Mesendoderm (in vitro differentiated cells): Measurements from ENCODE around the gene IPPK.

Experiments
- DNase-seq: peaks from one replicate; pipeline ENCODE4 v3.0.0; 2013
- H2AK5ac ChIP-seq: 2 replicates; pipeline ENCODE4 v1.6.1; 2013; ENCODE audit warnings: low read length, inconsistent platforms
- H2BK120ac ChIP-seq: 2 replicates; pipeline ENCODE4 v1.6.1; 2013; ENCODE audit warnings: low read depth, mild to moderate bottlenecking, low read length, moderate library complexity, mixed read lengths
- H2BK15ac ChIP-seq: replicated peaks from 2 replicates; pipeline ENCODE4 v1.6.1; 2013; ENCODE audit warnings: low read depth, mild to moderate bottlenecking, moderate library complexity
- H2BK5ac ChIP-seq: 2 replicates; pipeline ENCODE4 v1.6.1; 2013; ENCODE audit warnings: low read length, inconsistent platforms
- H3K18ac ChIP-seq: 2 replicates; pipeline ENCODE4 v1.6.1; 2013; ENCODE audit warnings: mild to moderate bottlenecking, low read length, mixed read lengths
- H3K23ac ChIP-seq: one replicate; pipeline ENCODE4 v1.6.1; 2013; ENCODE audit warnings: low read length
- H3K27ac ChIP-seq: 2 replicates; pipeline ENCODE4 v1.5.1; 2013; ENCODE audit warnings: low read depth, mild to moderate bottlenecking, inconsistent platforms, low read length, moderate library complexity
- H3K27me3 ChIP-seq: 2 replicates; pipeline ENCODE4 v1.6.1; 2013; ENCODE audit warnings: low read length, control low read depth, mild to moderate bottlenecking, inconsistent platforms; ENCODE audit not compliant: insufficient read depth, poor library complexity
- H3K36me3 ChIP-seq: 2 replicates; pipeline ENCODE4 v1.6.1; 2013; ENCODE audit warnings: low read length, inconsistent platforms; ENCODE audit not compliant: control insufficient read depth, insufficient read depth
- H3K4ac ChIP-seq: one replicate; pipeline ENCODE4 v1.6.1; 2013; ENCODE audit warnings: low read depth, mild to moderate bottlenecking, low read length, moderate library complexity
- H3K4me1 ChIP-seq: 2 replicates; pipeline ENCODE4 v1.6.1; 2013; ENCODE audit warnings: low read depth, low read length, inconsistent platforms; ENCODE audit not compliant: control insufficient read depth
- H3K4me2 ChIP-seq: 2 replicates; pipeline ENCODE4 v1.6.1; 2013; ENCODE audit warnings: low read length
- H3K4me3 ChIP-seq: 2 replicates; pipeline ENCODE4 v1.5.1; 2013; ENCODE audit warnings: mild to moderate bottlenecking, low read length
- H3K56ac ChIP-seq: one replicate; pipeline ENCODE4 v1.6.1; 2013; ENCODE audit warnings: low read length
- H3K79me1 ChIP-seq: 2 replicates; pipeline ENCODE4 v1.6.1; 2013; ENCODE audit warnings: low read length, inconsistent platforms
- H3K79me2 ChIP-seq: 2 replicates; pipeline ENCODE4 v1.6.1; 2013; ENCODE audit warnings: mild to moderate bottlenecking, low read length; ENCODE audit not compliant: control insufficient read depth, insufficient read depth
- H3K9ac ChIP-seq: 2 replicates; pipeline ENCODE4 v1.6.1; 2013; ENCODE audit warnings: low read length, inconsistent platforms
- H4K5ac ChIP-seq: one replicate; pipeline ENCODE4 v1.6.1; 2013; ENCODE audit warnings: low read length
- H4K8ac ChIP-seq: one replicate; pipeline ENCODE4 v1.6.1; 2013; ENCODE audit warnings: low read depth, mild to moderate bottlenecking, control low read depth, low read length, moderate library complexity
- WGBS: extraction: QIAGEN DNeasy Blood & Tissue Kit; methylation state at CpG from one replicate; pipeline ENCODE4 v1.1.7; 2013; ENCODE audit warnings: low lambda C conversion rate, missing lambda C conversion rate; ENCODE audit not compliant: insufficient coverage; ENCODE audit errors: extremely low coverage; 5-methylcytosine and 5-hydroxymethylcytosine counted together

Gene IPPK

DNA sequence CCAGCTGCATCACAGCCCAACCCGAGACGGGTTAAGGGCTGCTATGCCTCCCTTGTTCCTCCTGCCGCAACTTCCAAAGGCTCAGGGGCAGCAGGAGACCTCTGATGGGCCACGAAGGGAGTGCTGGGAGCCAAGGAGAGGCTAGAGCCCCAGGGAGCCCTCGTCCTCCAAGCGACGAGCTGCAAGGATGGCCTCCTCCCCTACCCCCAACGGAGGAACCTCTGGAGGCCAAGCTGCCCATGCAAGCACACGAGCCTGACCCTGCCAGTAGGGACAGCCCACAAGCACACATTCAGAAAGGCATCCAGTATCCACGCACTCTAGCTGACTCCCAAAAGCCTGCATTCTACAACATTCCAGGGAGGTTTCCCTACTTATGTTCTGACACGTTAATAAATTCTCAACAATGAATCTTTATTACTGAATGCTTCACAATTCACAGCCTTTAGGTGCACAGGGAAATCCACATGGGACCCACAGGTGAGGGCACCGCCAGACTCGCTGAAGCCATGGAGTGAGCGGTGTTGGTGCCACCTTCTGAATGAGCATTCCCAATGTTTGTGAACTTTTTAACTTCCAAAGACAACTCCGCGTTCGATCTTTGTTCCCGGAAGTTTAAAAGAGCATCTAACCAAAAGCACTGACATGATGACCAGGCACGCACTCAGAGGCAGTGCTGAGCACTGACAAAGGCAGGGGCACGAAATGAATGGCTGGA, 28.7 kb downstream of the IPPK start:
- no peak overlapping the region for H3K4me3 ChIP-seq
- H2BK15ac ChIP-seq: no peak overlapping the region
- no CpG with 5 or more reads among the region's 20 CpGs for WGBS
- no peak overlapping the region for H2AK5ac ChIP-seq
- H3K27me3 ChIP-seq: no peaks in the 10 kb centered on the region
- H3K9ac ChIP-seq: no peak overlapping the region
- no peak overlapping the region for H2BK120ac ChIP-seq
- no peak for DNase-seq
- no peak overlapping the region for H4K5ac ChIP-seq
- H3K4ac ChIP-seq: no peak overlapping the region
- no peaks in the 10 kb centered on the region for H3K79me1 ChIP-seq
- no peak overlapping the region for H3K56ac ChIP-seq
- no peak overlapping the region for H3K27ac ChIP-seq
- no peaks in the 10 kb centered on the region for H3K4me1 ChIP-seq
- peaks cover 2% of the 10 kb centered on the region for H3K36me3 ChIP-seq
- no peak overlapping the region for H3K18ac ChIP-seq
- no peak overlapping the region for H3K4me2 ChIP-seq
- no peaks in the 10 kb centered on the region for H3K79me2 ChIP-seq
- no peak overlapping the region for H2BK5ac ChIP-seq
- no peak overlapping the region for H4K8ac ChIP-seq
- H3K23ac ChIP-seq: no peak overlapping the region

DNA sequence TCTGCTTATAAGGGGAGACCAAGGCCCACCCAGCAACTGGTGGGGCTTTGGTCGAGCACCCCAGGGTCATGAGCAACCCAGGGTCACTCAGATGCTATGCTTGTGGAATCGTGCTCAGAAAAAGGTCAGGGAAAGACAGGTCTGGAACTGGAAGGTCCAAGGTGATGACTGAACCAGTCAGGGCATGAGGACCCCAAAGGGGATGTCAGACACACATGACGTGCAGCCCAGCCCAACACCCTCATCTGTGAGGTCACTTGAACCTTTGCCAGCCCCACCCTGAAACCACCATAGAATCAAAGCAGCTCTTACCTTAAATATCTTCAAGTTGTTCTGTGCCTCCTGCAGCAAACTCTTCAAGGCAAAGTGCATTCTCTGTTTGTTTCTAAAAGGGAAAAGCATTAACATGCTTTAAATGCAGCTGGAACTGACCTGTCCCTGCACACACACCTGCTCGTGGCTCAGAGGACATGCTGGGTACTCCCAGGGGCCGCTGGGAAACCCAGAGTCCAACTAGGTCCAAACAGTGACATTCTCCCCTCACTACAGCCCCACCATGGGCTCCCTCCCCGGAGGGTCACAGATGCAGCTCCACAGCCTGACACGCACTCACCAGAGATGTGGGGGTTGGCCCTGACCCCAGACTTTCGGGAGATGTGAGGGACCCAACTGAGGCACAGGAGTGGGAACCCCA, 29.4 kb downstream of the IPPK start:
- H3K4me3 ChIP-seq: no peak overlapping the region
- no CpG with 5 or more reads among the region's 8 CpGs for WGBS
- no peak for DNase-seq
- H3K18ac ChIP-seq: no peak overlapping the region
- no peak overlapping the region for H2AK5ac ChIP-seq
- H3K4ac ChIP-seq: no peak overlapping the region
- H3K36me3 ChIP-seq: peaks cover 2% of the 10 kb centered on the region
- H3K4me2 ChIP-seq: no peak overlapping the region
- H2BK120ac ChIP-seq: no peak overlapping the region
- no peaks in the 10 kb centered on the region for H3K79me2 ChIP-seq
- H4K5ac ChIP-seq: no peak overlapping the region
- no peaks in the 10 kb centered on the region for H3K4me1 ChIP-seq
- H3K9ac ChIP-seq: no peak overlapping the region
- H3K23ac ChIP-seq: no peak overlapping the region
- H3K27me3 ChIP-seq: no peaks in the 10 kb centered on the region
- H4K8ac ChIP-seq: no peak overlapping the region
- no peak overlapping the region for H2BK15ac ChIP-seq
- H3K79me1 ChIP-seq: no peaks in the 10 kb centered on the region
- no peak overlapping the region for H3K56ac ChIP-seq
- no peak overlapping the region for H2BK5ac ChIP-seq
- H3K27ac ChIP-seq: no peak overlapping the region

DNA sequence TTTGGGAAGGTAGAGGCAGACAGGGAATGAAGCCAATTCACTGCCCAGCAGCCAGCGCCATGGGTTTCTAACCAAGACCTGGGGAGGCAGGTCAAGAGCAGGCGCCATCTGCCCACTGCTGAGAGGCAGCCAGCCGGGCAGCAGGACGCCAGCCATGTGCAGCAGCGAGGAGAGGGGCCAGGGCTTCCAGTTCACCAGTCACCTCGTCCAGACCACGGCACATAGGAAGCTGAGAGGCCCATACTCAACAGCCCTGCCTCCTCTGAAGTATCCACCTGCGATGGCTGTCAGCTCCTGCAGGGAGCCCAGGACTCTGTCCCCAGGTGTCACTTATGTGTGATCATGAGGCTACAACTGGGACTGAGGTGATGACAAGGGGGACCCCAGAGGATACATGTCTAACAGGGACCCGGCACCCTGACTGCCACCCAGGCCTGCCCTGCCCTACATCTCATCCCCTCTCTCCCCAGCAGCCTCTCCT, 30.1 kb downstream of the IPPK start:
- no peaks in the 10 kb centered on the region for H3K4me1 ChIP-seq
- no CpG with 5 or more reads among the region's 9 CpGs for WGBS

DNA sequence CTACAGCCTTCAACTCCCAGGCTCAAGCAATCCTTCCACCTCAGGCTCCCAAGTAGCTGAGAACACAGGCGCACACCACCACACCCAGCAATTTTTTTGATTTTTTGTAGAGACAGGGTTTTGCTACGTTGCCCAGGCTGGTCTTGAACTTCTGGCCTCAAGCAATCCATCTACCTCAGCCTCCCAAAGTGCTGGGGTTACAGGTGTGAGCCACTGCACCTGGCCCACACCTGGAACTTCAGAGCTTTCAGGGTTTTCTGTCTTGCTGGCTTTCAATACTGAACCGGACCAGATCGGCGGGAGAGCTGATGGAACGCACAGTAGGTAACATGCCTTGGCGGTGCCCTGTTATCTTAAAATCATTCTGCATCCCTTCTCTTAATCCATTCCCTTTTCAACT, 30.8 kb downstream of the IPPK start:
- H3K18ac ChIP-seq: no peak overlapping the region
- no peak overlapping the region for H4K8ac ChIP-seq
- H3K23ac ChIP-seq: no peak overlapping the region
- H3K27ac ChIP-seq: no peak overlapping the region
- WGBS: no CpG with 5 or more reads among the region's 7 CpGs
- H2AK5ac ChIP-seq: no peak overlapping the region
- no peak overlapping the region for H2BK120ac ChIP-seq
- no peak overlapping the region for H2BK5ac ChIP-seq
- no peak overlapping the region for H3K4me2 ChIP-seq
- DNase-seq: no peak
- H2BK15ac ChIP-seq: no peak overlapping the region
- no peaks in the 10 kb centered on the region for H3K79me1 ChIP-seq
- no peaks in the 10 kb centered on the region for H3K4me1 ChIP-seq
- no peak overlapping the region for H3K4me3 ChIP-seq
- H3K9ac ChIP-seq: no peak overlapping the region
- H4K5ac ChIP-seq: no peak overlapping the region
- no peaks in the 10 kb centered on the region for H3K27me3 ChIP-seq
- H3K56ac ChIP-seq: no peak overlapping the region
- no peak overlapping the region for H3K4ac ChIP-seq
- no peaks in the 10 kb centered on the region for H3K79me2 ChIP-seq
- H3K36me3 ChIP-seq: peaks cover 2% of the 10 kb centered on the region

More for the DNA sequence above, 30.1 kb downstream of the IPPK start:
- Histone ChIP-seq H3K23ac (no peak overlapping the region), H2AK5ac (no peak overlapping the region), H2BK5ac (no peak overlapping the region), H4K8ac (no peak overlapping the region), H3K56ac (no peak overlapping the region), H3K4me3 (no peak overlapping the region), H3K27ac (no peak overlapping the region), H3K18ac (no peak overlapping the region), H3K27me3 (no peaks in the 10 kb centered on the region), H3K9ac (no peak overlapping the region), H3K79me2 (no peaks in the 10 kb centered on the region), H3K79me1 (no peaks in the 10 kb centered on the region), H4K5ac (no peak overlapping the region), H3K36me3 (peaks cover 2% of the 10 kb centered on the region), H2BK120ac (no peak overlapping the region), H2BK15ac (no peak overlapping the region), H3K4ac (no peak overlapping the region), H3K4me2 (no peak overlapping the region)
- DNase-seq: no peak

DNA sequence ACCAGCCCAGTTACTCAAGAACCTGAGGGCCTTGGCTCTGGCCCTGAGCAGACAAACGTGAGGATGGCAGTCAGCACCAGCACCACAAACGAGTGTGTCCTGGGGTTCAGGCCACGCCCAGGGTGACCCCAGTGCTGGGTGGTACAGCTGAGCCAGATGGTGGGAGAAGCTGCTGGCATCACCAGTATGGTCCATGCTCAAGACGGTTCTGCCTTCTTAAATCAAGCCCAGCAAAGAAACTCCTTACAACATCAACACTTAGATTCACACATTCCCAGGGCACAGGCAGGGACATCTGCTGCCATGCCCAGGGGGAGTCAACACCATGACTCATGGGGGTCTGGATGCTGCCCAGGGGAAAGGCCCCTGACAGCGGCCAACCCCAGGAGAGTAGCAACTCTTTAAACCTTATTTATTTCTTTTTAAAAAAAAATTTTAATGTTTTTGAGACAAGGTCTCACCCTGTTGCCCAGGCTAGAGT, 31.3 kb downstream of the IPPK start:
- H3K9ac ChIP-seq: no peak overlapping the region
- DNase-seq: no peak

More for the DNA sequence above, 31.3 kb downstream of the IPPK start:
- Histone ChIP-seq H3K4ac (no peak overlapping the region), H3K36me3 (peaks cover 2% of the 10 kb centered on the region), H3K27ac (no peak overlapping the region), H2BK5ac (no peak overlapping the region), H2AK5ac (no peak overlapping the region), H2BK15ac (no peak overlapping the region), H4K8ac (no peak overlapping the region), H3K4me1 (no peaks in the 10 kb centered on the region), H4K5ac (no peak overlapping the region), H2BK120ac (no peak overlapping the region), H3K4me3 (no peak overlapping the region), H3K27me3 (no peaks in the 10 kb centered on the region), H3K18ac (no peak overlapping the region), H3K56ac (no peak overlapping the region), H3K79me1 (no peaks in the 10 kb centered on the region), H3K4me2 (no peak overlapping the region), H3K79me2 (no peaks in the 10 kb centered on the region), H3K23ac (no peak overlapping the region)
- WGBS: no CpG with 5 or more reads among the region's 5 CpGs
